Kidney tubule cell (primary cell): ENCODE results near the gene AKAP10.
"Not testable (repeated sequence)": the region's sequence is repeated elsewhere in the genome, so short reads cannot be mapped to it uniquely, and the experiment has no call there.

ENCODE experiments used
- DNase-seq: peaks from one replicate; pipeline ENCODE4 v3.0.0-alpha.2; 2018; ENCODE audit warnings: low spot score

Gene AKAP10

DNA sequence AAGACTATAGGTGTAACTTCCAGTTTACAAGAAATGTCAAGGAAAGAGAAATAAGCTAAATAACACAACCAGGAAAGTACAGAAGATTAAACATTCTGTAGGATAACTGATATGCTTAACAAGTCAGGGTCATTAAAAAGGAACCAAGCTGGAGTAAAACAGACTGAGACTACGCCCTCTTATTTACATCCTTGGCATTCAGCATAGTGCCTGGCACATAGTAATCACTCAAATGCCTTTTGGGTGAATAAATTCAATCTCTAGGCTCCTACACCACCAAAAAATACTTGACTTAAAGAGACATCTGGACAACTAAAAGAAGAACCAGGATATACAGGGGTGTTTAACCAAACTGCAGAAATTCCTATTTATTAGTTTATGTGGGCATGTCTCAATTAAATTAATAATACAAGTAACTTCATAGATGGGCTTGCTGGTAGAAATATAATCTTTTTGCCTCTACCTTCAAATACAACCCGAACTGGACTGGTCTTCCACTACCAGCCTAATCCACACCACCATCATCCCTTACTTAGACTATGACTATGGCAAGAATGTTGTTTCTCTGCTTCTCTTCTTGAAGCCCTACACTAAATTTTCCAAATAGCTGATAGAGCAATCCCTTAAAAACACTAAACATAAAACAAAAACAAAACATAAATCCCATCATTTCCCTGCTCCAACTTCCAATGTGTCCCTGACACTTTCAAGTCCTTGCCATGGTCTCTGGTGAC is 62.2 kb downstream of the AKAP10 start:
- no peak for DNase-seq

DNA sequence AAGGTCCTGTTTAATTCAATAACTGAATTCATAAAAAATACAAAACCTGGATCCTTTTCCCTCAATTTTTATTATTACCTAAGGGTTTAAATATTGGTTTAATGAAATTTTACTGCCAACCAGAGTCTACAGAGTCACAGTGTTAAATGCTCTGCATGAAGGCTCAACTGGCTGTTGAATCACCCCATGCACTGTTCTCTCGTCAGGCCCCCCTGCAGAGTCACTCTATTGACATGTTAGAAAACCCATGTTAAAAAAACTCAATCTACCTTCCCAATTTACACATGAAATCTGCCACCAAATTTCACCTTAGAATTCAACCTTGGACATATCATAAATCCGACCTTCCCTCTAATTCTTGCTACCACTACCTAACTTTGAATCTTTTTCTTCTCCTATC is 66.6 kb downstream of the AKAP10 start:
- DNase-seq = no peak

DNA sequence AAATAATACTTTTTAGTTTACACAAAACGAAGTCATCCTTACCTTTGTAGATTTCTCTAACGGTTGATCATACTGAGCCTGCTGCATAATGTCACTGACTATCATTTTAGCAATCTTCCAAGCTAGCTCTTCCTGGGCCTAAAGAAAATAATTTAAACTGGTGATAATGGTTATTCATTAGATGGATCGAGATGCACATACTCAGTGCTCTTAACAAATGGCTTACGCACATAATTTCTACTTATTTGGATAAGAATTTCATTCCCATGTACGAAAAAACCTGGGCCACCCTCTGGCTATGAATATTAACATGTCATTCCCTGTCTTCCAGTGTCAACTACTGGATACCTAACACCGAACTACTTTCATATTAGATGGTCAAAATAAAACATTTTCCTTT is 68.5 kb downstream of the AKAP10 start:
- DNase-seq = no peak

DNA sequence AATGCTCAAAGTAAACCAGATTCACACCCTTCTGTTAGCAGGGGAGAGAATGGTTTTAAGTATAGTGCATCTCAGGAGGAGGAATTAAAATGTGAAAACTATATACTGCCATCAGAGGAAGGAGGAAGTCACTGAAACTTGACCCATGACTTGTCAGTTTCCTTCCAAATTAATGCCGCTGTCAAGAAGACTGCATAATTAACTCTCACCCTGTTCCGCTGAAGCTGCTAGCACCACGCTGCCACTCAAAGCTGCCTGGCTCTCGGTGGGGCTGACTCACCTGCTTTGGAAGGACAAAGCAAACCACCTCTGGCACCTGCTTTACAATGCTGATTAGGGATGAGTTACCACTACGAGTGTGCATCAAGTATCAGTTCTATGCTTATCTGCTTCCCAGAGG is 72.1 kb downstream of the AKAP10 start:
- DNase-seq = peak; percentile 34

DNA sequence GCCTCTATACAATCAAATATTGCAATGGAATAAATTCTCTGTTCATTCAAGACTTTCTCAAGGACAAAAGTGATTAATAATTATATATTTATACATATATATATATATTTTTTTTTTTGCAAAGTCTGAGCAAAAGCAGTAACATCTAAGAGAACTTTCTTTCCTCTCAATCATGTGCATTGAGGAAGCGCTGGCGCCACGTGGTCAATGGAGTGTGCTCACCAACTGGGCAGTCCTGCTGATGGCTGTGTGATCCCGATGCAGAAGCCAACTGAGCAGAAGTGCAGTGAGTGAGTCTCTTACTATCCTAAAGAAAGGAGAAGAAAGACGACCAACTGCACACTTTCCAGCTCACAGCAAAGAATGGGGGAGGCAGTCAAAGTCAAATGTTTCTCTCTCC is 72.7 kb downstream of the AKAP10 start:
- DNase-seq = no peak

DNA sequence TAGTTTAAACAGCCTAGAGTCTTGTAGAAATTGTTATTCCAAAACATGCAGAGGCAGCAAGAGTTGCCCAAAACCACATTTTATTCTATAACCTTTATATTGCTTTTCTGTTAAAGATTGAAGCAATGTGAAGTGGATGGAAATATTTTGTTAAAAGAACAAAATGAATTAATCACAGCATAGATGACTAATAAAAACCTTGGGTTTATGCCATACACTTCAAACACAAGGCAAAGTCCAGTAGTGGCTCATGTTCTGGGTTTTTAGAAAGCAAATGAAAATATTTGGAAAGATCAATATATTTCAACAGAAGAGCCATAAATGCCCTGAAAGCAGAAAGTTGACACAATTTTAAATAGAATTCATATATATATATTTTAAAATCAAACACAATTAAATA is 73.2 kb downstream of the AKAP10 start:
- no peak for DNase-seq

DNA sequence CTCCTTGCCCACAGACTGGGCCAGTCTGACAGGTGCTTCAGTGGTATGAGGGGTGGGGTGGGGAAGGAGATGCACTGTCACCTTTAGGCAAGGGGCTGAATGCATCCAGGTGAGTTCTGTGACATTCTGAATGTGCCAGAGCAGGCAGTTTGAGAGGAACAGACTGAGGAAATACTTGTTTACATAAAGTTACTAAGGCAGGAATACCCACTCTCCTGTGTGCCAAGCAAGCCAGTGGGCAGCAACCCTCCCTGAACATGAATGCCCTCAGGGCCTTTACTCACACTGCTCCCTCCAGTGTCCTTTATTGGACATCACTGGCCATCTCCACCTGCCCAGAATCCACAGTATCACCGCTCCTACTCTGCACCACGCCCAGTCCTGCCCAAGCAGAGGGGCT is 76.8 kb downstream of the AKAP10 start:
- no peak for DNase-seq

DNA sequence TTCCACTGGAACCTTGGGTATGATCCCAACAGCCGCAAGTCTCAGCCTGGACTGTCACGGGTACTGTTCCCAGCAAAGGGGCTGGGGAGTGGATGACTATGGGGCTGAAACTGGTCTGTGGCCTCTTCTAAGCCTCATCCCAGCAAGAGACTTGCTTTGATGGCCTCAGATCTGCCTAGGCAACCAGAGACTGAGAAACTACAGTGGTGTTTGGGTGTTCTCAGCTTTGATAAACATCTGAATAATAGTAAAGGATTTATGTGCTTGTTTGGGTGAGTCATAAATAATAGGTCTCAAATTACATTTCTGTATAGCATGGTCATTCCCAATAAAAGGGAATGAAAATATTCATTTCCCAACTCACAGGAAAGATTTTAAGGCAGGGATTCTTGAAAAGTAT is 79.7 kb downstream of the AKAP10 start:
- no peak for DNase-seq

DNA sequence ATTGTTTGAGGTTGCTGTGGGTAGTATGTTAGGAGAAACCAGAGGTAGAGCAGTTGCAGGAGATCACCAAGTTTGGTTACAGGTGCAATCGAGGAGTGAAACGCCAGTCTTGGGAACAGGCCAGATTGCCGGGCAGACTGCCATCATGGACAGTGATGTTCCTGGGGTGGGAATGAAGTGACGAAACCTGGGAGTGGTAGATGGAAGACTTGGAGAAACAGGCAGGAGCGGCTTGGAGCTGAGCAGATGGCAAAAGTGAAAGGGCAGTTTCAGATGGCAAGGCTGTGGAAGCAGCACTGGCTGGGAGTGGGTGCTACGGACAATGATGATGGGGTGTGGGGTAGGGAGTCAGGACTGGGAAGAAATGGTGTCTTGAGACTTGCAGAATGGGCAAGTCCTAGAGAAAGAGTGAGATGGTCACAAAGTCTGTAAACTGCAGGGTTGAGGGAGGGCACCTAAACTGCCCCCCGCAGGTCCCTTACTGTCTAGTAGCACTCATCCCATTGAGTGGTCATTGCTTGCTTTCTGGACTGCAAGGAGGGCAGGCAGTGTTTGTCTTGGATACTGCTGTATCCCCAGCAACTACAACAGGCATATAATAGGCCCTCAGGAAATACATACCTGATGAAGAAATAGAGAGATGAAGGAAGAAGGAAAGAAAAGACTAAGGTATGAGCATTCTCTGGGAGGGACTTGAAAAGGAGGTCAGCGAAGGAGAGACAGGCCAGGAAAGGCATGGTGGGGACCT is 80.4 kb downstream of the AKAP10 start:
- DNase-seq = no peak

DNA sequence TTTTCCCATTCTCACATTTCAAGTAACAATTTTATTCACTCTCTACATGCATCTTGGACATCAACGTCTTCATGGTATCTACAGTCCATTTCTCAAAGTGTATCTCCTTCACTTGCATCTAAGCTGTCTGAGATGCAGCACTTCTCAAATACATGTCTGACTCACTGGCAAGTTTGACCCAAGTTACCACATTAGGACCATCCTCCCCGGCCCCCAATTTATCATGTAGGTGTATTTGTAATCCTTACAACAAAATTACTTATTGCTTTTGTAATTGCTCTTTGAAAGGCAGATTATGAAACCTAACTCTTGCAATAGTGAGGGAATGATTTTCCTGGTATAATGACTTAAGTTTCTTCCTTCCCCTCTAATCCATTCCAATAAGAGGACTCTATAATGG is 80.9 kb downstream of the AKAP10 start:
- DNase-seq = no peak

DNA sequence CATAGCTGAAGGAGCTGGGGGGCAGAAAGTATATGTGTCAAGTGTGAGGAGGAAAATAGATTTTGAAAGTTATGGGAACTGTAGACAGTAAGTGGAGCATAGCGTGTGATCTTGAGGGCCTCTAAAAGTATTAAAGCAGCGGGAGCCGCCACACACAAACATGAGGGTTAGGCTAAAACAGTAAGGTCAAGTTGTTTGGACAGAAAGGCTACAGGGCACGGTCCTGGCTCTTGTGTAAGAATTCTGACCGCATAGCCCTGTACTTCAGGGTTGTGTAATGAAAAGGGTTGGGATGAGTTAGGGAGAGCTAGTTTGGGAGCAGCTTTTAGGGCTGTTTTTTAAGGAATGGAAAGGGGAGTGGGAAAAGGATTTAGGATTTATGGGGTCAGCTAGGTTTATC is 87.1 kb downstream of the AKAP10 start:
- not testable (repeated sequence) for DNase-seq

DNA sequence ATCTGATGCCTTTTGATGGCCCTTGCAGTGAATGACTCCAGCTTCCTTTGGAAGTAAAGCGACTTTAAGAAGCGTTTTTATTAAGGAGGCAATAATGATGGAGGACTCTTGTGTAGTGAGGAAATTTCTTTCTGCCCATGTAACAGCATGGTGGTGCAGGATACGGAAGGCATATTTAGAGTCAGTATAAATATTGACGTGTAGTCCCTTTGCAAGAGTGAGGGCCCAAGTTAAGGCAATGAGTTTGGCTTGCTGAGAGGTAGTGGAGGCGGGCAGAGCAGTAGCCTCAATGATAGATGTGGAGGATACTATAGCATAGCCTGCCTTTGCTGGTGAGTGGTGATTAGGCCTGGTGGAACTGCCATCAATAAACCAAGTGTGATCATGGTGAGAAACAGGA is 87.6 kb downstream of the AKAP10 start:
- DNase-seq = not testable (repeated sequence)

DNA sequence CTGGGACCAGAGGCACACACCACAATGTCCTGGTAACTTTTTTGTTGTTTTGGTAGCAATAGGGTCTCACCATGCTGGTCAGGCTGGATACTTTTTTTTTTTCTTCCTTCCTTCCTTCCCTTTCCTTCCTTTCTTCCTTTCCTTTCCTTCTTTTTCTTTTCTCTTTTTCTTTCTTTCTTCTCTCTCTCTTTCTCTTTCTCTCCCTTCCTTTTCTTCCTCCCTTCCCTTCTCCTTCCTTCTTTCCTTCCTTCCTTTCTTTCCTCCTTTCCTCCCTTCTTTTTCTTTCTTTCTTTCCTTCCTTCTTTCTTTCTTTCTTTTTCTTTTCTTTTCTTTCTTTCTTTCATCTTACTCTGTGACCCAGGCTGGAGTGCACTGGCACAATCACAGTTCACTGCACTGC is 91.5 kb downstream of the AKAP10 start:
- no peak for DNase-seq

DNA sequence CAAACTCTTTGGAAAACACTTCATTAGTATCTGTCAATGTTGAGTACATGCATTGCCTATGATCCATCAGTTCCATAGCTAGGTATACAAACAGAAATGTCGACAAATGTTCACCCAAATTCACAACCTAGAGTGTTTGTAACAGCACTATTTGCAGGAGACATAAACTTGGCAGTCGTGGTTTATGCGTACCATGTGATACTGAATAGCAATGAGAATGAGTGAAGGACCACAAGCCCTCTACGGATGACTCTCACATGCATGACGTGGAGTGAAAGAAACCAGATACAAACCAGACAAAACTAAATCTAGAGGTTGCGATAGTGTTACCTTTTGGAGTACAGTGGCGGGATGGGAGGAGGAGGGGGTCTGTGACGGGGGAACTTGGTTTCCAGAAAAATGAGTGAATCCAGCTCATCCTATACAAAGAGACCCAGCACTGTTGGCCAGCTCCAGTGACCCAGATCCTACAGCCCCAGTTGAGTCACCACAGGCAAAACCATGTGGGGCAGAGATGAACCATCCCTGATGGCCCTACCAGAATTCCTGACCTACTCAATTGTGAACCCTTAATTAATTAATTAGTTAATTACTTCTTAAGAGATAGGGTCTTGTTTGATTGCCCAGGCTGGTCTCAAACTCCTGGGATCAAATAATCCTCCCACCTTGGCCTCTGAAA is 94.0 kb downstream of the AKAP10 start:
- DNase-seq = no peak

DNA sequence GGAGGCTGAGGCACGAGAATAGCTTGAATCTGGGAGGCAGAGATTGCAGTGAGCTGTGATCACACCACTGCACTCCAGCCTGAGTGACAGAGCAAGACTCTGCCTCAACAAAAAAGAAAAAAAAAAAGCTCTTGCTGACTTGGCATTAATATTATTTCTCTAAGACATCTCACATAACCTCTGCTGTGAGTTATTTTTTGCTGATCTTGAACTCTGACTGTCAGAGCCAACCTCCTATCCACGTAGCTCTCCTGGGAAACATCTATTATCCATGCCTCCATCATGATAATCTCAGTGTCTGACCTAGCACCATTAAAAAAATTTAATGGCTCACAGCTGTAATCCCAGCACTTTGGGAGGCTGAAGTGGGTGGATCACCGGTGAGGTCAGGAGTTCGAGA is 97.2 kb downstream of the AKAP10 start:
- no peak for DNase-seq

DNA sequence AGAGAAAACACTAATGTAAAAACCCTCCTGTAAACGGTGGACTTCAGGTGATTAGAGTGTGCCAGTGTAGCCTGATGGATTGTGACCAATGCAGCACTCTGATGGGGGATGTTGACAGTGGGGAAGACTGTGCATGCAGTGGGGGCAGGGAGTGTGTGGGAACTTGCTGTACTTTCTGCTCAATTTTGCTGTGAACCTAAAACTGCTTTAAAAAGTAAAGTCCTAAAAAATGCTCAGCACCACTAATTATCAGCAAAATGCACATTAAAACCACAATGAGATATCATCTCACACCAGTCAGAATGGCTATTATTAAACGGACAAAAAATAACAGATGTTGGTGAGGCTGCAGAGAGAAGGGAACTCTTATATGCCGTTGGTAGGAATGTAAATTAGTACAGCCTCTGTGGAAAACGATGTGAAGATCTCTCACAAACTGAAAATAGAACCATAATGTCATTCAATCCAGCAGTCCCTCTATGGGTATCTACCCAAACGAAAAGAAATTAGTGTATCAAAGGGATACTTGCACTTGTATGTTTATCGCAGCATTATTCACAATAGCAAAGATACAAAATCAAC is 100.2 kb downstream of the AKAP10 start:
- DNase-seq = no peak

DNA sequence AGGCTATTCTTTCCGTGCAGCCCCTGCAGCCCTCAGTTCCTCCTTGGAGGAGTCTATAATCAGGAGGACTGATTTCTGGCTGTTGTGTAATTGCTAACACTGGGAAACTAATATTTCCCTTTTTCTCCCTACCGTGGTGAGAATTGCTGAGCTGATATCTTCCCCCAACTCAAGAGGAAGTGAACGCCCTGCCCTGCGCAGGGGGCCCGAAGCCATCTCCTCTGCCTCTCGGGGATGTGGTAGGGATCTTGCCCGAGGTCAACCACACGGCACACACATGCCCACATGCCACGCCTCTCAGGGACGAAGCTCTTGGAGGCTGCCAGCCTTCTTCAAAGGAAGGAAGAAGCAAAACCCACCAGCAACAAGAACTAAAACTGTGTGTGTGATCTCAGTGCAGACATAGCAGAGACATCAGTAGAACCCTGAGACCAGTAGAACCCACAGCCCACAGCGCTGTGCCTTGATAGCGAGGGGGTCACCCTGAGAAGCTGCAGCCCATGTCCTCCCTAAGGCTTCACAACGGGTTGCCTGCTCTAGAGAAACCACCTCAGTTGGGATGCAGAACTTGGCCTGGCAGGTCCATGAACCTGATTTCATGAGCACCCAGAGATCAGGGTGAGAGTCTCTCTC is 101.0 kb downstream of the AKAP10 start:
- no peak for DNase-seq

DNA sequence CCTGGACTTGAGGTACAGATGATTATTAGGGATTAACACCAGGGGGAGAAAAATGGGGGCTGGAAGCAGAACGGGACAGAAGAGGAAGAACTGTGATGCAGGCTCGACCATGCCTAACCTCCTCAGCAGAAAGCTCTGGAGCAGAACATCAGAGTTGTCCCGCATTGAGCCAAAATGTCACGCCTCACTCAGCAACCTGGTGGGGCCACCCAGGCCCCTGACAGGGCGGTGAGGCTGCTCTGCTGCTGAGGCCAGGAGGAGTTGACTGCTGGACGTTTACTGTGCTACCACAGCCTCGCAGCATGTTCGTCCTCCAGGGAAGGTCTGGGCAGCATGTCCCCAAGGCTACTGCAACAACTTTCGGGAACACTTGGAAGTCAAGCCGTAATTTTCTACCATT is 103.4 kb downstream of the AKAP10 start:
- DNase-seq = no peak

DNA sequence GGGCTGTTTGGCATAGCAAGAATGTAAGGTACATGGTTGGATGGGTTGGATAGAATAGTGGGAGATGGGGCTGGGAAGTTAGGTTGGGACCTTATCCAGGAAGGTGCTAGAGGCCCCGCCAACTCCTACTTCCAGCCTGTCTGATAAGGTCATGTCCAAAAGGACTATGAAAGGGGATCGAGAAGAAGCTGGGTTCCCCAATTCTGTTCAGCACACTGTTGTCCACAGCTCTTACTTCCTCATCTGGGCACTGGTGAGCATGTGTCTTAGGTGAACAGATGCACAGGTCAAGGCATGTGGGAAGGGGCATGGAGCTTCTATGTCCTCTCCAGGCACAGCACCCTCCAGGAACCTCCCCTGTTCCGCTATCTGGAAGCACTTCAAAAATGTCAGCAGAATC is 104.3 kb downstream of the AKAP10 start:
- DNase-seq = no peak

DNA sequence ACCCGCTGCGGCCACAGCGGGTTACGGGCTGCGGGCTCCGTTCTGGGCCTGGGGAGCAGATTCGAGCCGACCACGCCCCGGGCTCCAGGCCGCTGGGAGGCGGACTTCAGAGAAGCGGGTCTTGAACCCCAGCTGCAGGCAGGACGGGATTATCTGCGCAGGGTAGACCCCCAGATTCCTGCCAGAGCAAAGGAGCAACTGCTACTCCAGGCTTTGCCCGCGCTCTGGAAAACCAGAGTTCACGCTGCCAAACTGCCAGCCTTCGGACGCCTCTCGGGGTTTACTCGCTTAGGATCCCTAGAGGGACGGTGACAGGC is 109.6 kb downstream of the AKAP10 start:
- DNase-seq = no peak

DNA sequence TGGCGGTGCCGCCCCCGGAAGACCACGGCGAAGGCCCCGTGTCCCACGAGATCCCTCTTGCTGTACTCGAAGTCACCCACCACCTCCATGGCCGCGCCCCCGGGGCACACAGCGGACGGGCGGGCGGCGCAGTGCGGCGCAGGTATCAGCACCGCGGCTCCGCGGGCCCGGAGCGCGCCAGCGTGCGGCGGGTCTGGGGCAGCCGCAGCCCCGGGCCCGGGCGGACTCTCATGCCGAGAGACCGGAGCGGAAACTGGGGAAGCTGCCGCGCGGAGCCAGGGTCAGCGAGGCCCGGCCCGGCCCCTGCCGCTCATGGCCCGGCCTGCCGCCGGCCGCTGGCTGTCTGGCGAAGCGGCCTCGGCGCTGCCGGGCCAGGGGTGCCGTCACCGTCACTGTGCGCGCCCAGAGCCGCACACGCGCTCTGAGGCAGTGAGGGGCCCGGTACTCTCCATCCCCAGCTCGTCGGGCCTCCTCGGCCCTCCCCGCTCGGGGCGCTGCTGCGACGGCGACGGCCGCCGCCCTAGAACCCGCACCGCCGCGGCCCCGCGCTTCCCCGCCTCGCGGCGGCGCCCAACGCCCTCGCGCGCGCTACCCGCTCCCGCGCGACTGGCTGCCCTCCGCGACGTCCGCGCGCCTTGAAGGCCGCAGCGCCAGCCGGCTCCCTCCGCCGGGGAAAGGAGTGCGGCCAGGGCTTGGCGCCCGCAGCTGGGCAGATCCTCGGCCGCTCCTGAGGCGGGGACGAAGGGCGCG is 110.1 kb downstream of the AKAP10 start, which contains the start of gene ULK2:
Gene ULK2 (minus strand): TSS at position 608 of the 750 bp plus-strand sequence. CDS start 519 bp downstream, at position 89.
- DNase-seq = peak; percentile 76

DNA sequence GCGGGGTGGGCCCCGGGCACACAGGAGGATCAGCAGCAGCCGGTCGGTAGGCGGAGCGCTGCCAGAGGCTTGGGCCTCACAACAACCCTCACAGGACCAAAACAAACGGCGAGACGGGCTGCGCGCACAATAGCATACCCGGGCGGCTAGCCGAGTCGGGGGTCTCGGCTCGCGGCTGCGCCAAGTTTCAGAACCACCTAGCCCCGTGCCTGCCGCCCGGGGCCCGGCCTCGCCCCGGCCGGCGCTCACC is 110.6 kb downstream of the AKAP10 start:
- DNase-seq = peak; percentile 64
